ENCODE data around the gene LCN6.
"Not testable (repeated sequence)": the region's sequence is repeated elsewhere in the genome, so short reads cannot be mapped to it uniquely, and the experiment has no call there.

Gene LCN6

GRCh38 chr9:136711219-136711648 is 37.1 kb downstream of the LCN6 start:
- DNase-seq (ENCODE audit: low read depth in 3 of 3) = not testable (repeated sequence)

GRCh38 chr9:136710543-136710942 is 37.8 kb downstream of the LCN6 start:
- DNase-seq (ENCODE audit: low read depth in 3 of 3) = no peak

GRCh38 chr9:136709454-136710109 is 38.7 kb downstream of the LCN6 start:
- no peak for DNase-seq (ENCODE audit: low read depth in 3 of 3)

GRCh38 chr9:136707849-136708517 is 40.3 kb downstream of the LCN6 start:
- no peak for DNase-seq (ENCODE audit: low read depth in 3 of 3)

- DNase-seq (ENCODE audit: low read depth in 3 of 3) = no peak
Observed at GRCh38 chr9:136707011-136707410, 41.3 kb downstream of the LCN6 start.

GRCh38 chr9:136705564-136705963 is 42.8 kb downstream of the LCN6 start:
- DNase-seq (ENCODE audit: low read depth in 3 of 3) = no peak

- DNase-seq (ENCODE audit: low read depth in 3 of 3) = not testable (repeated sequence)
Observed at GRCh38 chr9:136704741-136705140, 43.6 kb downstream of the LCN6 start.

- no peak for DNase-seq (ENCODE audit: low read depth in 3 of 3)
Observed at GRCh38 chr9:136703276-136703860, 45.0 kb downstream of the LCN6 start.

- DNase-seq (ENCODE audit: low read depth in 3 of 3) = no peak
Observed at GRCh38 chr9:136701668-136702053, 46.7 kb downstream of the LCN6 start.

- DNase-seq (ENCODE audit: low read depth in 3 of 3) = peak; percentile 64 to 77 (median 69)
Observed at GRCh38 chr9:136700959-136701667, 47.2 kb downstream of the LCN6 start.

- no peak for DNase-seq (ENCODE audit: low read depth in 3 of 3)
Observed at GRCh38 chr9:136700304-136700703, 48.0 kb downstream of the LCN6 start.

- no peak for DNase-seq (ENCODE audit: low read depth in 3 of 3)
Observed at GRCh38 chr9:136698635-136699246, 49.6 kb downstream of the LCN6 start.

- DNase-seq (ENCODE audit: low read depth in 3 of 3) = no peak
Observed at GRCh38 chr9:136697821-136698526, 50.4 kb downstream of the LCN6 start.

GRCh38 chr9:136697146-136697820 is 51.0 kb downstream of the LCN6 start:
- no peak for DNase-seq (ENCODE audit: low read depth in 3 of 3)

GRCh38 chr9:136696502-136696901 is 51.8 kb downstream of the LCN6 start:
- DNase-seq (ENCODE audit: low read depth in 3 of 3) = no peak

- DNase-seq (ENCODE audit: low read depth in 3 of 3) = no peak
Observed at GRCh38 chr9:136695955-136696354, 52.4 kb downstream of the LCN6 start.

GRCh38 chr9:136695435-136695895 is 52.9 kb downstream of the LCN6 start:
- no peak for DNase-seq (ENCODE audit: low read depth in 3 of 3)

GRCh38 chr9:136694872-136695247 is 53.5 kb downstream of the LCN6 start:
- DNase-seq (ENCODE audit: low read depth in 3 of 3) = no peak

GRCh38 chr9:136694163-136694871 is 54.0 kb downstream of the LCN6 start:
- peak in 1 of 3 donors; percentile 45 for DNase-seq (ENCODE audit: low read depth in 3 of 3)

Measured in stimulated activated CD4-positive, alpha-beta T cell treated with anti-CD3 and anti-CD28 coated beads, TNF-alpha, amount 100 ng/mL, for 48 hours (primary cell).